H1 (cell line): Measurements from ENCODE around the gene GADL1. TPM values are rescaled to one million over a fixed set of nuclear protein-coding genes. Genes with fewer than 3 reads are reported as not detected.

ENCODE experiments used
- CTCF ChIA-PET: fragments of 300-600 bp; sonication (Branson Sonifier 250); formaldehyde crosslinking; loops from one replicate; lab custom pipeline; 2021; ENCODE audit not compliant: partially characterized antibody; lab: Charles Lee
- POLR2A ChIA-PET: fragments of 300-600 bp; sonication (Branson Sonifier 250); formaldehyde crosslinking; loops from one replicate; lab custom pipeline; 2021; ENCODE audit warnings: inconsistent platforms; ENCODE audit not compliant: partially characterized antibody; lab: Charles Lee
- DNase-seq, 2 experiments: peaks; one replicate each; pipeline versions ENCODE4 v3.0.0 to v3.0.0-alpha.2; 2010 to 2022; ENCODE audit warnings: low spot score in 2 of 2, low read depth in 1 of 2, mixed read lengths in 1 of 2
- FAIRE-seq: peaks from 2 replicates; lab custom pipeline; 2011; peaks lifted over from hg19 to GRCh38; lab: Jason Lieb, UNC
- H2AFZ ChIP-seq: 2 replicates; pipeline ENCODE4 v1.8.1; 2012; ENCODE audit warnings: low read length, inconsistent platforms
- H2AK5ac ChIP-seq: 2 replicates; pipeline ENCODE4 v1.6.1; 2013; ENCODE audit warnings: low read depth, low read length
- H2BK120ac ChIP-seq: replicated peaks from 2 replicates; pipeline ENCODE3; 2013; ENCODE audit warnings: low read depth, low read length, inconsistent platforms
- H2BK12ac ChIP-seq: 2 replicates; pipeline ENCODE4 v1.6.1; 2013; ENCODE audit warnings: low read depth, low read length
- H2BK15ac ChIP-seq: 2 replicates; pipeline ENCODE4 v1.6.1; 2013; ENCODE audit warnings: low read length
- H2BK20ac ChIP-seq: 2 replicates; pipeline ENCODE4 v1.6.1; 2013; ENCODE audit warnings: low read length
- H2BK5ac ChIP-seq: 2 replicates; pipeline ENCODE4 v1.6.1; 2013; ENCODE audit warnings: low read depth, low read length
- H3K14ac ChIP-seq: 2 replicates; pipeline ENCODE4 v1.6.1; 2013; ENCODE audit warnings: inconsistent platforms; ENCODE audit not compliant: insufficient read length
- H3K18ac ChIP-seq: 2 replicates; pipeline ENCODE4 v1.6.1; 2013; ENCODE audit warnings: low read length; ENCODE audit errors: extremely low read depth
- H3K23ac ChIP-seq: 2 replicates; pipeline ENCODE4 v1.6.1; 2013; ENCODE audit warnings: inconsistent platforms; ENCODE audit not compliant: insufficient read length
- H3K23me2 ChIP-seq: 2 replicates; pipeline ENCODE4 v1.6.1; 2013; ENCODE audit warnings: low read depth, low read length
- H3K27ac ChIP-seq: 2 replicates; pipeline ENCODE4 v1.6.1; 2011; ENCODE audit warnings: low read depth, low read length, inconsistent platforms
- H3K27me3 ChIP-seq, 4 experiments: replicated peaks in 1 of 4; 1 replicate in 1 of 4; 2 replicates in 3 of 4; pipeline versions ENCODE4 v1.6.1 to v1.8.1; 2011 to 2013; ENCODE audit warnings: low read length in 3 of 4, mild to moderate bottlenecking in 3 of 4, inconsistent platforms in 2 of 4, mixed read lengths in 2 of 4, moderate library complexity in 1 of 4; ENCODE audit not compliant: control insufficient read depth in 3 of 4, insufficient read depth in 3 of 4; ENCODE audit errors: extremely low read depth in 1 of 4
- H3K36me3 ChIP-seq, 4 experiments: 2 replicates each; pipeline versions ENCODE4 v1.6.1 to v1.8.1; 2011 to 2013; ENCODE audit warnings: mild to moderate bottlenecking in 4 of 4, low read length in 3 of 4, moderate library complexity in 2 of 4, control low read depth in 1 of 4, inconsistent platforms in 1 of 4; ENCODE audit not compliant: insufficient read depth in 4 of 4, control insufficient read depth in 2 of 4
- H3K4ac ChIP-seq: replicated peaks from 2 replicates; pipeline ENCODE3; 2013; ENCODE audit warnings: low read length, low read depth, mixed read lengths, inconsistent platforms; ENCODE audit not compliant: insufficient read length
- H3K4me1 ChIP-seq, 4 experiments: replicated peaks in 1 of 4; 1 replicate in 1 of 4; 2 replicates in 3 of 4; pipeline versions ENCODE4 v1.6.1 to v1.8.1; 2011 to 2013; ENCODE audit warnings: low read length in 3 of 4, inconsistent platforms in 2 of 4, mixed read lengths in 1 of 4; ENCODE audit not compliant: insufficient read depth in 4 of 4, control insufficient read depth in 3 of 4
- H3K4me2 ChIP-seq, 2 experiments: 2 replicates each; pipeline versions ENCODE4 v1.6.1 to v1.8.1; 2011 to 2013; ENCODE audit warnings: low read depth in 2 of 2, low read length in 2 of 2, control low read depth in 1 of 2, inconsistent platforms in 1 of 2, mild to moderate bottlenecking in 1 of 2; ENCODE audit not compliant: insufficient read depth in 1 of 2
- H3K4me3 ChIP-seq, 4 experiments: fragments of 200-600, 300-600 bp in 1 of 4; sonication (generic), shearing (Covaris generic), sonication (Bioruptor Twin) in 1 of 4; 2 replicates each; pipeline versions ENCODE4 v1.5.1 to v1.8.1; 2011 to 2016; ENCODE audit warnings: low read length in 4 of 4, low read depth in 3 of 4, control low read depth in 2 of 4, inconsistent platforms in 2 of 4, mild to moderate bottlenecking in 2 of 4, mixed read lengths in 1 of 4, moderate library complexity in 1 of 4; ENCODE audit not compliant: insufficient read depth in 2 of 4; ENCODE audit errors: extremely low read depth in 1 of 4
- H3K56ac ChIP-seq: replicated peaks from 2 replicates; pipeline ENCODE3; 2013; ENCODE audit warnings: low read depth, mild to moderate bottlenecking, mixed read lengths, low read length, inconsistent platforms; ENCODE audit not compliant: insufficient read length
- H3K79me1 ChIP-seq: 2 replicates; pipeline ENCODE4 v1.6.1; 2013; ENCODE audit warnings: low read depth, low read length, control low read depth
- H3K79me2 ChIP-seq, 2 experiments: 2 replicates each; pipeline versions ENCODE4 v1.6.1 to v1.8.1; 2012 to 2013; ENCODE audit warnings: low read length in 2 of 2, mild to moderate bottlenecking in 2 of 2, inconsistent platforms in 1 of 2; ENCODE audit not compliant: insufficient read depth in 2 of 2, control insufficient read depth in 1 of 2
- H3K9ac ChIP-seq, 4 experiments: replicated peaks in 1 of 4; 1 replicate in 1 of 4; 2 replicates in 3 of 4; pipeline versions ENCODE4 v1.6.1 to v1.8.1; 2011 to 2013; ENCODE audit warnings: low read depth in 3 of 4, low read length in 3 of 4, control low read depth in 2 of 4, mild to moderate bottlenecking in 2 of 4, moderate library complexity in 2 of 4, inconsistent platforms in 1 of 4; ENCODE audit errors: extremely low read depth in 1 of 4
- H3K9me3 ChIP-seq, 2 experiments: 2 replicates each; pipeline versions ENCODE4 v1.6.1 to v1.8.1; 2012 to 2013; ENCODE audit warnings: mild to moderate bottlenecking in 2 of 2, moderate library complexity in 2 of 2, control low read depth in 1 of 2, inconsistent platforms in 1 of 2, low read depth in 1 of 2, low read length in 1 of 2, mixed read lengths in 1 of 2; ENCODE audit not compliant: insufficient read depth in 2 of 2
- H4K20me1 ChIP-seq, 2 experiments: replicated peaks in 1 of 2; 2 replicates each; pipeline versions ENCODE3 to v1.8.1; 2011 to 2013; ENCODE audit warnings: inconsistent platforms in 2 of 2, low read length in 2 of 2, mild to moderate bottlenecking in 1 of 2; ENCODE audit not compliant: insufficient read depth in 2 of 2, control insufficient read depth in 1 of 2
- H4K5ac ChIP-seq: 2 replicates; pipeline ENCODE4 v1.6.1; 2013; ENCODE audit warnings: low read length, low read depth, mixed read lengths, inconsistent platforms; ENCODE audit not compliant: insufficient read length
- H4K8ac ChIP-seq: 2 replicates; pipeline ENCODE4 v1.8.0; 2013; ENCODE audit warnings: mild to moderate bottlenecking, moderate library complexity, low read length, inconsistent platforms; ENCODE audit not compliant: insufficient read depth; ENCODE audit errors: extremely low read depth
- H4K91ac ChIP-seq: replicated peaks from 2 replicates; pipeline ENCODE3; 2013; ENCODE audit warnings: low read length, mixed read lengths, inconsistent platforms; ENCODE audit not compliant: insufficient read length
- BRCA1 ChIP-seq: IDR thresholded peaks from 2 replicates; pipeline ENCODE4 v1.6.1; 2012; ENCODE audit warnings: low read depth, low read length, improper control_type of control experiment
- JUND ChIP-seq: IDR thresholded peaks from 2 replicates; pipeline ENCODE4 v1.6.1; 2011; ENCODE audit warnings: mild to moderate bottlenecking, improper control_type of control experiment, low read length
- WGBS, 2 experiments: shearing (Covaris generic) in 1 of 2; methylation state at CpG; one replicate each; pipeline versions ENCODE4 v1.1.6 to v1.1.7; 2013 to 2015; ENCODE audit warnings: low lambda C conversion rate in 2 of 2, mixed read lengths in 2 of 2, inconsistent platforms in 1 of 2, low coverage in 1 of 2, missing lambda C conversion rate in 1 of 2; ENCODE audit not compliant: insufficient replicate concordance in 2 of 2, insufficient coverage in 1 of 2, insufficient read length in 1 of 2; ENCODE audit errors: extremely low coverage in 1 of 2, missing lambda C conversion rate in 1 of 2; 5-methylcytosine and 5-hydroxymethylcytosine counted together
- polyA plus RNA-seq, 7 experiments: library from polyadenylated mRNA; depleted of rRNA in 3 of 7; stranded (reverse) in 5 of 7; unstranded in 2 of 7; fragments of >200 nt in 5 of 7; fragments of 200-250 nt in 2 of 7; gene quantifications; 1 replicate in 5 of 7; 2 replicates in 1 of 7; 4 replicates in 1 of 7; pipeline versions ENCODE4 v1.2.1 to v1.2.3, GENCODE V29; 2011 to 2013; ENCODE audit warnings: missing spikeins in 2 of 7, mixed read lengths in 2 of 7
- total RNA-seq: library from RNA; stranded (reverse); fragmentation: NEBNext Ultra II Directional; extraction: Animal tissue kit (Norgen Biotek cat#: 25700); gene quantifications from 2 replicates; pipeline ENCODE4 v1.2.1, GENCODE V29; 2021
- TF ChIP-seq, protein P1 (sequence below), 3 experiments: IDR thresholded peaks; 1 replicate in 2 of 3; 2 replicates in 1 of 3; pipeline versions ENCODE4 v1.5.1 to v1.6.1; 2011; ENCODE audit warnings: low read length in 3 of 3, mild to moderate bottlenecking in 3 of 3, inconsistent platforms in 2 of 3, low read depth in 1 of 3, moderate library complexity in 1 of 3; ENCODE audit not compliant: insufficient read depth in 1 of 3; ENCODE audit errors: control extremely low read depth in 1 of 3

The GADL1 gene
- total and polyA plus RNA-seq, 2 of the 8 experiments (the other 6 are each of a cell fraction or from before 2014, with no cell fraction given), result 0.03 to 0.30 TPM

DNA sequence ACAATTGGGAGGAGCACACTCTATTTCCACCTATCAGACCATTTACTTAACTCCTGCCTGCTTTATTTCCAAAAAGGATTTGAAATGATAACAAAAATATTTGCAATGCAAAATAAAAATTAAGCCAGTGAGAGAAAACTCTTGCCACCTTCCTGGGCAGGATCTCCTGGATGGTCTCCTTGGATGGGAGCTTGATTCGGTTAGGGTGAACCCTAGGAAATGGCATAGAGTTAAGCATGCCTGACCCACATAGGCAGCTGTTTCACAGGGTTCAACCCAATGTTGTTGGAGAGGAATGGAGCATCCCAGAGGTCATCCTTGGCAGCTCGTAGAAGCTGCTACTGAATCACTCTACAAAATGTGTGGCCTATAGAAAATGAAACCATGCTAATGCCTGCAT, 204.3 kb downstream of the GADL1 start:
- no peak overlapping the region for H2BK120ac ChIP-seq
- H4K8ac ChIP-seq, result no peak overlapping the region
- no peak overlapping the region for H3K23ac ChIP-seq
- no peaks in the 10 kb centered on the region for H3K23me2 ChIP-seq
- no peaks in the 10 kb centered on the region; a peak in 1 of 4 replicates for H3K79me2 ChIP-seq
- no peak overlapping the region for H3K27ac ChIP-seq
- no peak overlapping the region for H3K14ac ChIP-seq
- FAIRE-seq (no peak), DNase-seq (no peak)
- H2AFZ ChIP-seq, result no peak overlapping the region
- H2BK12ac ChIP-seq, result no peak overlapping the region
- ChIA-PET POLR2A (no interaction called here), CTCF (interaction anchor here (0.7 to 1.1 kb wide), 2 partner anchors 302 to 491 kb away, joined by 3 to 4 read pairs; no protein-coding TSS in a partner anchor)
- no peak overlapping the region for H3K4me2 ChIP-seq
- peaks cover 2 to 16% (median 5%) of the 10 kb centered on the region in 4 experiments; a peak in 5 of 8 replicates for H3K36me3 ChIP-seq
- H3K4ac ChIP-seq, result no peak overlapping the region
- TF ChIP-seq, protein P1, sequence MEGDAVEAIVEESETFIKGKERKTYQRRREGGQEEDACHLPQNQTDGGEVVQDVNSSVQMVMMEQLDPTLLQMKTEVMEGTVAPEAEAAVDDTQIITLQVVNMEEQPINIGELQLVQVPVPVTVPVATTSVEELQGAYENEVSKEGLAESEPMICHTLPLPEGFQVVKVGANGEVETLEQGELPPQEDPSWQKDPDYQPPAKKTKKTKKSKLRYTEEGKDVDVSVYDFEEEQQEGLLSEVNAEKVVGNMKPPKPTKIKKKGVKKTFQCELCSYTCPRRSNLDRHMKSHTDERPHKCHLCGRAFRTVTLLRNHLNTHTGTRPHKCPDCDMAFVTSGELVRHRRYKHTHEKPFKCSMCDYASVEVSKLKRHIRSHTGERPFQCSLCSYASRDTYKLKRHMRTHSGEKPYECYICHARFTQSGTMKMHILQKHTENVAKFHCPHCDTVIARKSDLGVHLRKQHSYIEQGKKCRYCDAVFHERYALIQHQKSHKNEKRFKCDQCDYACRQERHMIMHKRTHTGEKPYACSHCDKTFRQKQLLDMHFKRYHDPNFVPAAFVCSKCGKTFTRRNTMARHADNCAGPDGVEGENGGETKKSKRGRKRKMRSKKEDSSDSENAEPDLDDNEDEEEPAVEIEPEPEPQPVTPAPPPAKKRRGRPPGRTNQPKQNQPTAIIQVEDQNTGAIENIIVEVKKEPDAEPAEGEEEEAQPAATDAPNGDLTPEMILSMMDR (IDR thresholded peaks at IDR 0.05; ENCODE audit: control extremely low read depth in 1 of 3, insufficient read depth in 1 of 3, low read depth in 1 of 3, low read length in 3 of 3), result no peak
- no peak for TF ChIP-seq JUND
- TF ChIP-seq BRCA1, result no peak
- no peak overlapping the region for H3K4me3 ChIP-seq
- H2BK15ac ChIP-seq, result no peak overlapping the region
- peaks cover 0 to 5% (median 2%) of the 10 kb centered on the region in 4 experiments; a peak in 4 of 7 replicates for H3K4me1 ChIP-seq
- H3K79me1 ChIP-seq, result no peaks in the 10 kb centered on the region
- H2BK5ac ChIP-seq, result no peak overlapping the region
- no peak overlapping the region for H3K9ac ChIP-seq
- H2BK20ac ChIP-seq, result no peak overlapping the region
- H2AK5ac ChIP-seq, result no peak overlapping the region
- H4K91ac ChIP-seq, result no peak overlapping the region
- no peaks in the 10 kb centered on the region for H4K20me1 ChIP-seq
- WGBS, 2 experiments, result 83% methylated on average over 2 of the region's 2 CpGs; no CpG with 5 or more reads in 1 of the 2 experiments
- no peak overlapping the region for H3K56ac ChIP-seq
- no peak overlapping the region for H4K5ac ChIP-seq
- H3K18ac ChIP-seq, result no peak overlapping the region
- H3K9me3 ChIP-seq, result no peaks in the 10 kb centered on the region
- H3K27me3 ChIP-seq, result no peaks in the 10 kb centered on the region
